EH (cell line): Measurements from ENCODE around the gene ZNF723.
"Not testable (repeated sequence)": the region's sequence is repeated elsewhere in the genome, so short reads cannot be mapped to it uniquely, and the experiment has no call there.

ENCODE experiments used
- DNase-seq: peaks from one replicate; pipeline ENCODE4 v3.0.0-alpha.2; 2015; ENCODE audit warnings: low read depth

The ZNF723 gene

DNA sequence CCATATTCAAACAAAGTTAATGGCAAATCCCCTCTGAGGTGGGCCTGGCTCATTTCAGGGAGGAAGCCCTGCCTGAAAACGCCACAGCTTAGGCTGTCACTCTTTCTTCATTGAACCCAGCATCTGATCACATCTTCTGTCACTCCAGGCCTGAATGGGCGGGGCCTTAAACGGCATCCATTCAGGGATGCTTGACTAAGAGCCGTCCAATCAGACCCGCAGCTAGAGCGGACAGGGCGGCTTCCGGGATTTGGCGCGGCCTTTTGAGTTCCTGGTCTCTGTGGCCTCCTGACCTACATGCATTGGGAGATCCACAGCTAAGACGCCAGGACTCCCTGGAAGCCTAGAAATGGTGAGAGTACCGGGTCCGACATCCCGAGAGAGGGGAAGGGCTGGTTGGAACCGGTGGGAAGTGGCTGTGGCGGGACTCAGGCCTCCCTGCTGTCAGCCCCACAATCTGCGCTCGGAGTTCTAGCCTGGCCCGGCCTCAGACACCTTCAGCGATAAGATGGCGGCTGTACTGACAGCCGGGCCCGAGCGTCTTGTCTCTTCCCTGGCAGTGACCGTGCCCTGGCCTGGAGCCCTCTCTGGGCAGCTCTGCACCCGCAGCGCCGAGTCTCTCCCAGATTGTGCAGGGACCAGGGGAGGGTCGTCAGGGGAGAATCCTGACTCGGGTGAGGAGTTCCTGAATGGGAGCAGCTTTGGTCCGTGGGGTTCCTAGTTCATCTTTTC, at the start of gene ZNF723:
Gene ZNF723, plus strand, starts transcription at position 261 of the 732 bp plus-strand sequence. Its CDS starts 89 bp downstream, at position 350.
- no peak for DNase-seq

GRCh38 chr19:22783651-22784410, 48.3 kb upstream of the ZNF723 start, which contains the start of gene ZNF99:
ZNF99 (minus strand) TSS chr19:22784151; CDS start chr19:22784016, 135 bp downstream.
- no peak for DNase-seq

DNA sequence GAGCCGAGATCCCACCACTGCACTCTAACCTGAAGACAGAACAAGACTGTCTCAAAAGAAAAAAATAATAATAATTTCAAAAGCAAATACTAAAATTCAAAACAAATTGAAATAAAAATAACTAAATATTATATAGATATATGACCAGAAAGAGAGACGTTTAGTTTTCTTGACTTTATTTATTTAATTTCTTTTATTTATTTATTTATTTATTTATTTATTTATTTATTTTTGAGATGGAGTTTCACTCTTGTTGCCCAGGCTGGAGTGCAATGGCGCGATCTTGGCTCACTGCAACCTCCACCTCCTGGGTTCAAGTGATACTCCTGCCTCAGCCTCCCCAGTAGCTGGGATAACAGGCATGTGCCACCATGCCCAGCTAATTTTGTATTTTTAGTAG, 39.2 kb upstream of the ZNF723 start:
- DNase-seq, result not testable (repeated sequence)

DNA sequence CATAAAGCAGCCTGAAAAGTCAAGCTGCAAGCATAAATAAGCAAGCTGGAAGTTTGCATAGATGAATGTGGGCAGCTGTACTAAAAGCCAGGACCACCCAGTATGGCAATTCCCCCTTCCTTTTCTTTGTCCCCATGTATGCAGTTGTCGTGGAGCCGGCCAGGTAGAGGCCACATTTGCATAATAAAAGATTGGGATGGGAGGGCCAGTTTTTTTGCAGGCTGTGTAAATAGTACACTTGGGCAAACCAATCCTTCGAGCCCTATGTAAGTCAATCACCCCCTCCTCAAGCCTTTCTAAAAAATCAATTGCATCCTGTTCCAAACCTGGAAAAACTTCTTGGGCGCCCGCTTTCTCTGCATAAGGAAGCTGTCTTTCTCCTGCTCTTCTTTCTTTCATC, 35.1 kb upstream of the ZNF723 start:
- DNase-seq, result no peak

- no peak for DNase-seq
Measured at GRCh38 chr19:22806418-22806817, 25.7 kb upstream of the ZNF723 start.

DNA sequence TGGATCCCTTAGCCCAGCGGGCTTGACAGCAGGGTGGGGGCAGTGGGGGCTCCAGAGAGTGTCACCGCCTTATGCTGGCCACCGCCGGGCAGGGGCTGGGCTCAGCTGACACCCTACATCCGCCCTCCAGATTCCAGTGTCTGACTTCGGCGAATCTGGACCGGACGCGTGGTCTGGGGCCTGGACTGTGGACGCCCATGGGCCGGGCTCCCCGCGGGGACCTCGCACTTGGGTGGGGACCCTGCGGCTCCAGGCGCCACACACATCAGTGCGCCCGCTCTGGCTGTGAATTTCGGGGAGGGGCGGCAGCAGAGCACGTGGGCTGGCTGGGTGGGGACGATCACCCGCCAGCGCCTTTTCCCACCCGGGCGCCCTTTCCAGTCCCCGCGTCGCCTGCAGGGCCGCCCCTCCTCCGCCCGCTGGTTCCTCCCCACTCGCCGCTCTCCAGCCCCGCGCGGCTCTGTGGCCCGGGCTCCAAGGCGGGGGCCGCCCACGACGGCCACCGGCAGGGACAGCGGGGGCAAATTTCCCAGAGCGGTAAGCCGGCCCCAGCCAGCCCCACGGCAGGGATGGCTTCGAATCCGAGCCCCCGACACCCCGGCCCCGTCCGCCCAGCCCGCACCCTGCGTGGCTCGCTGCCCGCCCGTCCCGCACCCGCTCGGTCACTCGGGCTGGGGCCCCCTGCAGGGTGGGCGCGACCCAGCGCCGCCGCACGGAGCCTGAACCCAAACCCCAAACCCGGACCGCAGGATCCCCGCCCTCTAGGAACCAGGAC, 24.8 kb upstream of the ZNF723 start:
- no peak for DNase-seq

- DNase-seq, result no peak
Measured at GRCh38 chr19:22814124-22814523, 18.0 kb upstream of the ZNF723 start.

DNA sequence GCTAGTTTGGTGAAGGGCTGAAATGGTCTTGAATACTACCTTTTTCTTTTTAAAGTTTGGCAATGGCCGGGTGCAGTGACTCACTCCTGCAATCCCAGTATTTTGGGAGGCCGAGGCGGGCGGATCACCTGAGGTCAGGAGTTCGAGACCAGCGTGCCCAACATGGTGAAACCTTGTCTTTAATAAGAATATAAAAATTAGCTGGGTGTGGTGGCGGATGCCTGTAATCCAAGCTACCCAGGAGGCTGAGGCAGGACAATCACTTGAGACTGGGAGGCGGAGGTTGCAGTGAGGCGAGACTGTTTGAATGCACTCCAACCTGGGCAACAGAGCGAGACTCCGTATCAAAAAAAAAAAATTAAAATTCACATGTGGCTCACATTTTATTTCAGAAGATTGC, 880 bp upstream of the ZNF723 start:
- no peak for DNase-seq

- not testable (repeated sequence) for DNase-seq
Measured at GRCh38 chr19:22857713-22858320, 25.7 kb downstream of the ZNF723 start.

DNA sequence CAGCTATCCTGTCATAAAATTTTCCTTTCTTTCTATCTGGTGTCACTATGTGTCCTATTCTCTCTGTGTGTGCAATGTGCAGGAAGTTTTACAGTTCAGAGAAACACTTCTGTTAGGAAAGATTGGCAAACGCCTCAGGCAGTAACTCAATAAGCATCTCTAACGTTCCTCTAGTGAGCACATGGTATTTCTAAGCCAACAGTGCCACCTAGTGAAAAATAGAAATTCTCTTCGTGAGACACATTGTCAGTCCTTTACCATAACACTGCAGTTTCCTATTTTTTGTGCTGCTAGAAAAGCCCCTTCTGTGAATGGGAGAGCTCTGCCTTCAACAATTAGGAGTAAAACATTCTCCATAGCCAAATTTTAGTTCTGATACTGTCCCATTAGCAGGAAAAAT, 50.7 kb downstream of the ZNF723 start:
- DNase-seq, result peak; percentile 26

- DNase-seq, result no peak
Measured at GRCh38 chr19:22893855-22894270, 61.8 kb downstream of the ZNF723 start.

DNA sequence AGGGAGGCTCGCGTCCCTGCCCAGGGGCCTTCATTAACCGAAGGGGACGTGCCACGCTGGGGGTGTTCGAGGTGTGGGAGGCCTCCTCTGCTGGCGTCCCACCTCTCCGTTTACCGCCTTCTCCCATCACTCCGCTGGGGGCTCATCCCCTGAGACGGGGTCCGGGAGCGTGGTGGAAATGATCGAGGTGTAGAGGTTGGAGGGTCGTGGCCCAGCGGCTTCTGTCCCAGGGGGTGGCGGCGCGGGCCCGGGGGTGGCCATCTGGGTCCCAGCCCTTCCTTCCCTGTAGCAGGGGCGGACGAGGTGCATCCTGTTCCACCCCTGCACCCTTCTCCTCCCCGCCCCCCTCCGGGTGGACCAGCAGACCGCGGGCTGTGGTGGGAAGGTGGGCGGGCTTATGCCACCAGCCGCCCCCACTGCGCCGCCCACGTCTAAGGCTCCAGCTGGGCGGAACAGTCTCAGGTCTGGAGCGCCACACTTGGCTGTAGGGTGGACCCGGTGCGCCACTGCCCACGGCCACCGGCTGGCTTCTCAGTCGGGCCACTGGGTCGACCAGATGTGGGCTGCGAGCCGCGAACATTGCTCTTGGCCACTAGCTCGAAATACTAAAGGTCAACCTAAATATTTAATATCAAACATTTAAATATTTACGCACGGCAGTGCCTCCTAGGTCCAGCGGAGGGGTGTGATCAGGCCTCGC, 69.5 kb downstream of the ZNF723 start:
- DNase-seq, result no peak
